Thyroid gland (tissue), 4 donors: ENCODE measurements around the gene UBL3.

ENCODE experiments used
- POLR2A ChIP-seq, 2 donors: fragments of 450-650 bp; IDR thresholded peaks; one replicate each; pipeline ENCODE4 v1.6.1; 2017; ENCODE audit warnings: antibody characterized with exemption in 2 of 2, mild to moderate bottlenecking in 2 of 2, moderate library complexity in 1 of 2
- TF ChIP-seq, protein P1 (sequence below), 6 experiments: fragments of 200-600 bp in 3 of 6; fragments of 450-650 bp in 3 of 6; sonication (generic) in 3 of 6; IDR thresholded peaks; one replicate each; pipeline ENCODE4 v1.5.1; 2016 to 2019; ENCODE audit warnings: antibody characterized with exemption in 6 of 6, mild to moderate bottlenecking in 2 of 6, inconsistent platforms in 1 of 6, moderate library complexity in 1 of 6

DNA sequence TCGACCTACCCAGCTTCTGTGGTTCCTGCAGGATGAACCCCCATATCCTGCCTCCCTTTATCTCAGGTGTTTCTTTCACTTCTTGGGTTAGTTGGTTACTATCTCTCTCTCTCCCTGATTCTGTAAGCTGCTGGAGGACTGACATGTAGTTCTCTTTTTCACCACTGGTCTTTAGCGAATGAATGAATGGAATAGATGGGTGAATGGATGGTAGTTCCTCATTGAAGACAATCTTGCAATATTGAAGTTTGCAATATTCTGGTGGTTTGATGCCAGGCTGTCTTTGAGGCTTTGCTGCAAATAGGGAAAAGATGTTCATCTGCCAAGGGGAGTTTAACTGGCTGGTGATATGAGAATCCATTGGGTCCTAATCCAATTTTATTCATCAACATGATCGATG is 120.2 kb downstream of the UBL3 start:
- TF ChIP-seq, protein P1, sequence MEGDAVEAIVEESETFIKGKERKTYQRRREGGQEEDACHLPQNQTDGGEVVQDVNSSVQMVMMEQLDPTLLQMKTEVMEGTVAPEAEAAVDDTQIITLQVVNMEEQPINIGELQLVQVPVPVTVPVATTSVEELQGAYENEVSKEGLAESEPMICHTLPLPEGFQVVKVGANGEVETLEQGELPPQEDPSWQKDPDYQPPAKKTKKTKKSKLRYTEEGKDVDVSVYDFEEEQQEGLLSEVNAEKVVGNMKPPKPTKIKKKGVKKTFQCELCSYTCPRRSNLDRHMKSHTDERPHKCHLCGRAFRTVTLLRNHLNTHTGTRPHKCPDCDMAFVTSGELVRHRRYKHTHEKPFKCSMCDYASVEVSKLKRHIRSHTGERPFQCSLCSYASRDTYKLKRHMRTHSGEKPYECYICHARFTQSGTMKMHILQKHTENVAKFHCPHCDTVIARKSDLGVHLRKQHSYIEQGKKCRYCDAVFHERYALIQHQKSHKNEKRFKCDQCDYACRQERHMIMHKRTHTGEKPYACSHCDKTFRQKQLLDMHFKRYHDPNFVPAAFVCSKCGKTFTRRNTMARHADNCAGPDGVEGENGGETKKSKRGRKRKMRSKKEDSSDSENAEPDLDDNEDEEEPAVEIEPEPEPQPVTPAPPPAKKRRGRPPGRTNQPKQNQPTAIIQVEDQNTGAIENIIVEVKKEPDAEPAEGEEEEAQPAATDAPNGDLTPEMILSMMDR (IDR thresholded peaks at IDR 0.05), result no peak
- TF ChIP-seq POLR2A (IDR thresholded peaks at IDR 0.05), result no peak
